ENCODE measurements around the gene DPP6.

DPP6 gene

GRCh38 chr7:154252046-154252445 is 199.8 kb downstream of the DPP6 start:
- no peak overlapping the region for H3K4me3 ChIP-seq (ENCODE audit: low read depth, low read length)
- H3K36me3 ChIP-seq (ENCODE audit: control insufficient read depth, insufficient read depth, low read length): no peaks in the 10 kb centered on the region
- no peak overlapping the region for H3K27ac ChIP-seq (ENCODE audit: low read depth, low read length)
- no peaks in the 10 kb centered on the region for H3K27me3 ChIP-seq (ENCODE audit: control insufficient read depth, insufficient read depth, low read length)
- H3K9ac ChIP-seq (ENCODE audit: low read depth, low read length): no peak overlapping the region
- peaks cover 30% of the 10 kb centered on the region for H3K4me1 ChIP-seq (ENCODE audit: control insufficient read depth, insufficient read depth, low read length)
- H3K9me3 ChIP-seq (ENCODE audit: control insufficient read depth, insufficient read depth, low read length): 0 out of 2 replicates have a peak, but pooled peaks cover 2% of the 10 kb centered on the region

- H3K36me3 ChIP-seq (ENCODE audit: control insufficient read depth, insufficient read depth, low read length): no peaks in the 10 kb centered on the region
- H3K27me3 ChIP-seq (ENCODE audit: control insufficient read depth, insufficient read depth, low read length): no peaks in the 10 kb centered on the region
- no peak overlapping the region for H3K9ac ChIP-seq (ENCODE audit: low read depth, low read length)
- H3K9me3 ChIP-seq (ENCODE audit: control insufficient read depth, insufficient read depth, low read length): 0 out of 2 replicates have a peak, but pooled peaks cover 2% of the 10 kb centered on the region
- no peak overlapping the region for H3K4me3 ChIP-seq (ENCODE audit: low read depth, low read length)
- H3K4me1 ChIP-seq (ENCODE audit: control insufficient read depth, insufficient read depth, low read length): peaks cover 28% of the 10 kb centered on the region
- no peak overlapping the region for H3K27ac ChIP-seq (ENCODE audit: low read depth, low read length)
Measured at GRCh38 chr7:154253810-154254209, 201.6 kb downstream of the DPP6 start.

- H3K27me3 ChIP-seq (ENCODE audit: control insufficient read depth, insufficient read depth, low read length): no peaks in the 10 kb centered on the region
- H3K9me3 ChIP-seq (ENCODE audit: control insufficient read depth, insufficient read depth, low read length): 0 out of 2 replicates have a peak, but pooled peaks cover 1% of the 10 kb centered on the region
- no peaks in the 10 kb centered on the region for H3K36me3 ChIP-seq (ENCODE audit: control insufficient read depth, insufficient read depth, low read length)
- H3K27ac ChIP-seq (ENCODE audit: low read depth, low read length): no peak overlapping the region
- peaks cover 35% of the 10 kb centered on the region for H3K4me1 ChIP-seq (ENCODE audit: control insufficient read depth, insufficient read depth, low read length)
- 0 out of 2 replicates have a peak overlapping the region, but pooled peaks have one; percentile 9 for H3K4me3 ChIP-seq (ENCODE audit: low read depth, low read length)
- H3K9ac ChIP-seq (ENCODE audit: low read depth, low read length): no peak overlapping the region
Measured at GRCh38 chr7:154255324-154255723, 203.1 kb downstream of the DPP6 start.

- Histone ChIP-seq H3K27me3 (ENCODE audit: control insufficient read depth, insufficient read depth, low read length) (no peaks in the 10 kb centered on the region), H3K4me3 (ENCODE audit: low read depth, low read length) (no peak overlapping the region), H3K4me1 (ENCODE audit: control insufficient read depth, insufficient read depth, low read length) (peaks cover 35% of the 10 kb centered on the region), H3K9ac (ENCODE audit: low read depth, low read length) (no peak overlapping the region), H3K9me3 (ENCODE audit: control insufficient read depth, insufficient read depth, low read length) (no peaks in the 10 kb centered on the region), H3K27ac (ENCODE audit: low read depth, low read length) (no peak overlapping the region), H3K36me3 (ENCODE audit: control insufficient read depth, insufficient read depth, low read length) (no peaks in the 10 kb centered on the region)
Measured at GRCh38 chr7:154256150-154256549, 204.0 kb downstream of the DPP6 start.

GRCh38 chr7:154259396-154259795 is 207.2 kb downstream of the DPP6 start:
- Histone ChIP-seq H3K4me1 (ENCODE audit: control insufficient read depth, insufficient read depth, low read length) (peaks cover 25% of the 10 kb centered on the region), H3K9me3 (ENCODE audit: control insufficient read depth, insufficient read depth, low read length) (no peaks in the 10 kb centered on the region), H3K9ac (ENCODE audit: low read depth, low read length) (no peak overlapping the region), H3K27ac (ENCODE audit: low read depth, low read length) (no peak overlapping the region), H3K36me3 (ENCODE audit: control insufficient read depth, insufficient read depth, low read length) (no peaks in the 10 kb centered on the region), H3K27me3 (ENCODE audit: control insufficient read depth, insufficient read depth, low read length) (no peaks in the 10 kb centered on the region), H3K4me3 (ENCODE audit: low read depth, low read length) (no peak overlapping the region)

GRCh38 chr7:154287356-154287755 is 235.2 kb downstream of the DPP6 start:
- Histone ChIP-seq H3K4me3 (ENCODE audit: low read depth, low read length) (no peak overlapping the region), H3K27me3 (ENCODE audit: control insufficient read depth, insufficient read depth, low read length) (no peaks in the 10 kb centered on the region), H3K4me1 (ENCODE audit: control insufficient read depth, insufficient read depth, low read length) (no peaks in the 10 kb centered on the region), H3K9ac (ENCODE audit: low read depth, low read length) (no peak overlapping the region), H3K36me3 (ENCODE audit: control insufficient read depth, insufficient read depth, low read length) (no peaks in the 10 kb centered on the region), H3K9me3 (ENCODE audit: control insufficient read depth, insufficient read depth, low read length) (no peaks in the 10 kb centered on the region), H3K27ac (ENCODE audit: low read depth, low read length) (no peak overlapping the region)

GRCh38 chr7:154289119-154289518 is 236.9 kb downstream of the DPP6 start:
- Histone ChIP-seq H3K27ac (ENCODE audit: low read depth, low read length) (no peak overlapping the region), H3K36me3 (ENCODE audit: control insufficient read depth, insufficient read depth, low read length) (no peaks in the 10 kb centered on the region), H3K27me3 (ENCODE audit: control insufficient read depth, insufficient read depth, low read length) (no peaks in the 10 kb centered on the region)

GRCh38 chr7:154296443-154296842 is 244.2 kb downstream of the DPP6 start:
- no peaks in the 10 kb centered on the region for H3K4me1 ChIP-seq (ENCODE audit: control insufficient read depth, insufficient read depth, low read length)
- H3K9me3 ChIP-seq (ENCODE audit: control insufficient read depth, insufficient read depth, low read length): no peaks in the 10 kb centered on the region
- H3K27ac ChIP-seq (ENCODE audit: low read depth, low read length): no peak overlapping the region
- H3K36me3 ChIP-seq (ENCODE audit: control insufficient read depth, insufficient read depth, low read length): no peaks in the 10 kb centered on the region
- H3K27me3 ChIP-seq (ENCODE audit: control insufficient read depth, insufficient read depth, low read length): no peaks in the 10 kb centered on the region
- H3K4me3 ChIP-seq (ENCODE audit: low read depth, low read length): no peak overlapping the region
- H3K9ac ChIP-seq (ENCODE audit: low read depth, low read length): no peak overlapping the region

More at GRCh38 chr7:154289119-154289518, 236.9 kb downstream of the DPP6 start:
- Histone ChIP-seq H3K4me1 (ENCODE audit: control insufficient read depth, insufficient read depth, low read length) (no peaks in the 10 kb centered on the region), H3K4me3 (ENCODE audit: low read depth, low read length) (no peak overlapping the region), H3K9me3 (ENCODE audit: control insufficient read depth, insufficient read depth, low read length) (no peaks in the 10 kb centered on the region), H3K9ac (ENCODE audit: low read depth, low read length) (no peak overlapping the region)

- Histone ChIP-seq H3K27ac (ENCODE audit: low read depth, low read length) (no peak overlapping the region), H3K9ac (ENCODE audit: low read depth, low read length) (no peak overlapping the region), H3K9me3 (ENCODE audit: control insufficient read depth, insufficient read depth, low read length) (no peaks in the 10 kb centered on the region), H3K27me3 (ENCODE audit: control insufficient read depth, insufficient read depth, low read length) (0 out of 2 replicates have a peak, but pooled peaks cover 5% of the 10 kb centered on the region), H3K36me3 (ENCODE audit: control insufficient read depth, insufficient read depth, low read length) (no peaks in the 10 kb centered on the region), H3K4me3 (ENCODE audit: low read depth, low read length) (no peak overlapping the region), H3K4me1 (ENCODE audit: control insufficient read depth, insufficient read depth, low read length) (0 out of 2 replicates have a peak, but pooled peaks cover 5% of the 10 kb centered on the region)
Measured at GRCh38 chr7:154299736-154300135, 247.5 kb downstream of the DPP6 start.

- Histone ChIP-seq H3K9me3 (ENCODE audit: control insufficient read depth, insufficient read depth, low read length) (no peaks in the 10 kb centered on the region), H3K36me3 (ENCODE audit: control insufficient read depth, insufficient read depth, low read length) (no peaks in the 10 kb centered on the region), H3K27me3 (ENCODE audit: control insufficient read depth, insufficient read depth, low read length) (peaks cover 18% of the 10 kb centered on the region), H3K9ac (ENCODE audit: low read depth, low read length) (no peak overlapping the region), H3K4me1 (ENCODE audit: control insufficient read depth, insufficient read depth, low read length) (peaks cover 16% of the 10 kb centered on the region), H3K27ac (ENCODE audit: low read depth, low read length) (no peak overlapping the region), H3K4me3 (ENCODE audit: low read depth, low read length) (no peak overlapping the region)
Measured at GRCh38 chr7:154302380-154302779, 250.2 kb downstream of the DPP6 start.

GRCh38 chr7:154304231-154304630 is 252.0 kb downstream of the DPP6 start:
- H3K9ac ChIP-seq (ENCODE audit: low read depth, low read length): no peak overlapping the region
- H3K27me3 ChIP-seq (ENCODE audit: control insufficient read depth, insufficient read depth, low read length): peaks cover 18% of the 10 kb centered on the region

More at GRCh38 chr7:154304231-154304630, 252.0 kb downstream of the DPP6 start:
- H3K4me1 ChIP-seq (ENCODE audit: control insufficient read depth, insufficient read depth, low read length): peaks cover 31% of the 10 kb centered on the region
- peak overlapping the region; percentile 57 for H3K4me3 ChIP-seq (ENCODE audit: low read depth, low read length)
- no peaks in the 10 kb centered on the region for H3K9me3 ChIP-seq (ENCODE audit: control insufficient read depth, insufficient read depth, low read length)
- no peaks in the 10 kb centered on the region for H3K36me3 ChIP-seq (ENCODE audit: control insufficient read depth, insufficient read depth, low read length)
- no peak overlapping the region for H3K27ac ChIP-seq (ENCODE audit: low read depth, low read length)
